MG63 (cell line): Measurements from ENCODE around the gene PCDHGB6. TPM values are rescaled to one million over a fixed set of nuclear protein-coding genes. Genes with fewer than 3 reads are reported as not detected.
A peak's percentile ranks its signal among the peaks of the same experiment; 100 is the strongest.
"Not testable (repeated sequence)": the region's sequence is repeated elsewhere in the genome, so short reads cannot be mapped to it uniquely, and the experiment has no call there.

Source experiments
- DNase-seq: peaks from one replicate; pipeline ENCODE4 v3.0.0-alpha.2; 2020
- H3K27me3 ChIP-seq: fragments of 250-450 bp; sonication (Bioruptor Pico); 2 replicates; pipeline ENCODE4 v1.5.1; 2020; ENCODE audit warnings: mild to moderate bottlenecking, moderate library complexity
- H3K36me3 ChIP-seq: fragments of 250-450 bp; sonication (Bioruptor Pico); 2 replicates; pipeline ENCODE4 v1.5.1; 2020; ENCODE audit warnings: mild to moderate bottlenecking, moderate library complexity
- H3K4me3 ChIP-seq: fragments of 250-450 bp; sonication (Bioruptor Pico); 2 replicates; pipeline ENCODE4 v1.5.1; 2020; ENCODE audit warnings: mild to moderate bottlenecking, moderate library complexity
- H3K9me3 ChIP-seq: fragments of 250-450 bp; sonication (Bioruptor Pico); 2 replicates; pipeline ENCODE4 v1.5.1; 2020; ENCODE audit warnings: mild to moderate bottlenecking, moderate library complexity
- total RNA-seq: library from RNA; depleted of rRNA; stranded (reverse); fragments of >200 nt; shearing (Covaris generic); gene quantifications from 2 replicates; pipeline ENCODE4 v1.2.3, GENCODE V29; 2014; ENCODE audit warnings: low replicate concordance

PCDHGB6 gene
- total RNA-seq, 1 experiment from 2014 or later: not detected

DNA sequence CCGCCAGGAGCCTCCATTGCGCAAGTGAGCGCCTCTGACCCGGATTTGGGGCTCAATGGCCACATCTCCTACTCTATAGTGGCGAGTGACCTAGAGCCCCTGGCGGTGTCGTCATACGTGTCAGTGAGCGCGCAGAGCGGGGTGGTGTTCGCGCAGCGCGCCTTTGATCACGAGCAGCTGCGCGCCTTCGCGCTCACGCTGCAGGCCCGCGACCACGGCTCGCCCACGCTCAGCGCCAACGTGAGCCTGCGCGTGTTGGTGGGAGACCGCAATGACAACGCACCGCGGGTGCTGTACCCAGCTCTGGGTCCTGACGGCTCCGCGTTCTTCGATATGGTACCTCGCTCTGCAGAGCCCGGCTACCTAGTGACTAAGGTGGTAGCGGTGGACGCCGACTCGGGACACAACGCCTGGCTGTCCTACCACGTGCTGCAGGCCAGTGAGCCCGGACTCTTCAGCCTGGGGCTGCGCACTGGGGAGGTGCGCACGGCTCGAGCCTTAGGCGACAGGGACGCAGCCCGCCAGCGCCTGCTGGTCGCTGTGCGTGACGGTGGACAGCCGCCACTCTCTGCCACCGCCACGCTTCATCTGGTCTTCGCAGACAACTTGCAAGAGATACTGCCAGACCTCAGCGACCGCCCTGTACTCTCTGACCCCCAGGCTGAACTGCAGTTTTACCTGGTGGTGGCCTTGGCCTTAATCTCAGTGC is 1.9 kb downstream of the PCDHGB6 start:
- DNase-seq: no peak
- Histone ChIP-seq H3K36me3 (no peaks in the 10 kb centered on the region), H3K4me3 (no peak overlapping the region), H3K27me3 (peaks cover 2% of the 10 kb centered on the region; the same call in 1 of the 2 replicates), H3K9me3 (no peaks in the 10 kb centered on the region; the same call in 1 of the 2 replicates)

DNA sequence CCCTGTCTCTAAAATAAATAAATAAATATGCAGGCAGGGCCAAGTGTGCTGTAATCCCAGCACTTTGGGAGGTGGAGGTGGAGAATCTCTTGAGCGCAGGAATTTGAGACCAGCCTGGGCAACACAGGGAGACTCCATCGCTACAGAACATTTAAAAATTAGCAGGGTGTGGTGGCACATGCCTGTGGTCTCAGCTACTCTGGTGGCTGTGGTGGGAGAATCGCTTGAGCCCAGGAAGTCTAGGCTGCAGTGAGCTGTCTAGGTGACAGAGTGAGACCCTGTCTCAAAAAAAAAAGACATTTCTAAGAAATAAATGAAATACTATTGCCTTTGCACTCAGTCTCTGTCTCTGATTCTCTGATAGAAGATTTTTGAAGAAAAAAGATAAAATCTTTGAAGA is 3.8 kb downstream of the PCDHGB6 start:
- H3K36me3 ChIP-seq: no peaks in the 10 kb centered on the region
- no peak for DNase-seq
- H3K27me3 ChIP-seq: peaks cover 2% of the 10 kb centered on the region; the same call in 1 of the 2 replicates
- peaks cover 3% of the 10 kb centered on the region; the same call in 1 of the 2 replicates for H3K9me3 ChIP-seq
- H3K4me3 ChIP-seq: no peak overlapping the region

DNA sequence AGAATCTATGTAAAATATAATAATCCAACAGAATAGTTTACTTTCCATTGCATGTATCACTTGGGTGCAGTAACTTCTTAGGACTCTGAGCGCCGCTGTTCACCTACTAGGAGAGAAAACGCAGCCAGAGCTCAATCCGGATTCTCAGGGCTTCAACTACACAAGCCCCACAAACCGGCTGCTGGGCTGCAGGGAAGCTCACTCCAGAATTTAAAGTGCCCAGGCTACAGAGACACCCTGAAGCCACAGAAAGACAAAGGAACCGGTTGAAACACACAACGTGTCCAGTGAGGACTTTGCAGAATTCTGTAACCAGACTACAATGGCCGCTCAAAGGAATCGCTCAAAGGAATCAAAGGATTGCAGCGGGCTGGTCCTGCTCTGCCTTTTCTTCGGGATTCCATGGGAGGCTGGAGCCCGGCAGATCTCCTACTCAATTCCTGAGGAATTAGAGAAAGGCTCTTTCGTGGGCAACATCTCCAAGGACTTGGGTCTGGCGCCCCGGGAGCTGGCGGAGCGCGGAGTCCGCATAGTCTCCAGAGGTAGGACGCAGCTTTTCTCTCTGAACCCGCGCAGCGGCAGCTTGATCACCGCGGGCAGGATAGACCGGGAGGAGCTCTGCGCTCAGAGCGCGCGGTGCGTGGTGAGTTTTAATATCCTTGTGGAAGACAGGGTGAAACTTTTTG is 5.2 kb downstream of the PCDHGB6 start, which contains the start of gene PCDHGA10:
Gene PCDHGA10, plus strand, starts transcription at position 134 of the 686 bp plus-strand sequence. Its CDS starts 189 bp downstream, at position 323.
- Histone ChIP-seq H3K36me3 (no peaks in the 10 kb centered on the region), H3K9me3 (peaks cover 3% of the 10 kb centered on the region; the same call in 1 of the 2 replicates), H3K4me3 (no peak within 1 kb of the TSS), H3K27me3 (no peaks in the 10 kb centered on the region)
- peak; percentile 32 for DNase-seq

DNA sequence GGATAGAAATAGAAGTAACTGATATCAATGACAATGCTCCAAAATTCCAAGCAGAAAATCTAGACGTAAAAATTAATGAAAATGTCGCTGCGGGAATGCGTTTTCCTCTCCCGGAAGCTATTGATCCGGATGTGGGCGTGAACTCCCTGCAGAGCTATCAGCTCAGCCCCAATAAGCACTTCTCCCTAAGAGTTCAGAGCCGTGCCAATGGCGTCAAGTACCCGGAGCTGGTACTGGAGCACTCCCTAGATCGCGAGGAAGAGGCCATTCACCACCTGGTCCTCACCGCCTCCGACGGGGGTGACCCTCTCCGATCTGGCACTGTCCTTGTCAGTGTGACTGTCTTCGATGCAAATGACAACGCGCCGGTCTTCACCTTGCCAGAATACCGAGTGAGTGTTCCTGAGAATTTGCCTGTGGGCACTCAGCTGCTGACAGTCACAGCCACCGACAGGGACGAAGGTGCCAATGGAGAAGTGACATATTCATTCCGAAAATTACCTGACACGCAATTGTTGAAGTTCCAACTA is 5.8 kb downstream of the PCDHGB6 start:
- Histone ChIP-seq H3K4me3 (no peak overlapping the region), H3K9me3 (peaks cover 6% of the 10 kb centered on the region; the same call in 1 of the 2 replicates), H3K36me3 (no peaks in the 10 kb centered on the region), H3K27me3 (no peaks in the 10 kb centered on the region)
- no peak for DNase-seq

DNA sequence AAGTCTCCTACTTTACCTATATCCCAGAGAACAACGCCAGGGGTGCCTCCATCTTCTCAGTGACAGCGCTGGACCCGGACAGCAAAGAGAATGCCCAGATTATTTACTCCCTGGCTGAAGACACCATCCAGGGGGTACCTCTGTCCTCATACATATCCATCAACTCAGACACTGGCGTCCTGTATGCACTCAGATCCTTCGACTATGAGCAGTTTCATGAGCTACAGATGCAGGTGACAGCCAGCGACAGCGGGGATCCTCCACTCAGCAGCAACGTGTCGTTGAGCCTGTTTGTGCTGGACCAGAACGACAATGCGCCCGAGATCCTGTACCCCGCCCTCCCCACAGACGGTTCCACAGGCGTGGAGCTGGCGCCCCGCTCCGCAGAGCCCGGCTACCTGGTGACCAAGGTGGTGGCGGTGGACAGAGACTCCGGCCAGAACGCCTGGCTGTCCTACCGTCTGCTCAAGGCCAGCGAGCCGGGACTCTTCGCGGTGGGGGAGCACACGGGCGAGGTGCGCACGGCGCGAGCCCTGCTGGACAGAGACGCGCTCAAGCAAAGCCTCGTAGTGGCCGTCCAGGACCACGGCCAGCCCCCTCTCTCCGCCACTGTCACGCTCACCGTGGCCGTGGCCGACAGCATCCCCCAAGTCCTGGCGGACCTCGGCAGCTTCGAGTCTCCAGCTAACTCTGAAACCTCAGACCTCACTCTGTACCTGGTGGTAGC is 6.9 kb downstream of the PCDHGB6 start:
- not testable (repeated sequence) for H3K4me3 ChIP-seq, DNase-seq, H3K36me3 ChIP-seq, H3K9me3 ChIP-seq, H3K27me3 ChIP-seq

DNA sequence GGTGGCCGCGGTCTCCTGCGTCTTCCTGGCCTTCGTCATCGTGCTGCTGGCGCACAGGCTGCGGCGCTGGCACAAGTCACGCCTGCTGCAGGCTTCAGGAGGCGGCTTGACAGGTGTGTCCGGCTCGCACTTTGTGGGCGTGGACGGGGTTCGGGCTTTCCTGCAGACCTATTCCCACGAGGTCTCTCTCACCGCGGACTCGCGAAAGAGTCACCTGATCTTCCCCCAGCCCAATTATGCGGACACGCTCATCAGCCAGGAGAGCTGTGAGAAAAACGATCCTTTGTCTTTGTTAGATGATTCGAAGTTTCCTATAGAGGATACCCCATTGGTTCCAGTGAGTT is 7.4 kb downstream of the PCDHGB6 start:
- H3K4me3 ChIP-seq, H3K36me3 ChIP-seq, H3K27me3 ChIP-seq, H3K9me3 ChIP-seq, DNase-seq: not testable (repeated sequence)

DNA sequence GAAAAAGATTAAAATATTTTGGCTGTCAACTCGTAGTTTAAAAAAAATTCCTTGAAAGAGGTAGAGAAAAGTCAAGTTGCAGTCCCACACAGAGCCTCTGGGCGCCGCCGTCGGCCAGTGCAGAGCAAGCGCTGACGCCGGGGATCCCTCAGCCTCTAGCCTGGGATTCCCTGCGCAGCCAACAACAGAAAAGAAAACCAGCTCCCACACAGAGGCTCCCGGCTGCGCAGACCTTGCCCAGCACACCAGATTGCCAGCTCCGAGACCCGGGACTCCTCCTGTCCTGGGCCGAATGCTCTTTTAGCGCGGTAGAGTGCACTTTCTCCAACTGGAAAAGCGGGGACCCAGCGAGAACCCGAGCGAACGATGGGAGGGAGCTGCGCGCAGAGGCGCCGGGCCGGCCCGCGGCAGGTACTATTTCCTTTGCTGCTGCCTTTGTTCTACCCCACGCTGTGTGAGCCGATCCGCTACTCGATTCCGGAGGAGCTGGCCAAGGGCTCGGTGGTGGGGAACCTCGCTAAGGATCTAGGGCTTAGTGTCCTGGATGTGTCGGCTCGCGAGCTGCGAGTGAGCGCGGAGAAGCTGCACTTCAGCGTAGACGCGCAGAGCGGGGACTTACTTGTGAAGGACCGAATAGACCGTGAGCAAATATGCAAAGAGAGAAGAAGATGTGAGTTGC is 9.8 kb downstream of the PCDHGB6 start, which contains the start of gene PCDHGB7:
Gene PCDHGB7, plus strand, starts transcription at position 184 of the 679 bp plus-strand sequence. Its CDS starts 183 bp downstream, at position 367.
- not testable (repeated sequence) for H3K36me3 ChIP-seq, H3K27me3 ChIP-seq, H3K4me3 ChIP-seq
- peaks cover 15% of the 10 kb centered on the region; the same call in 1 of the 2 replicates for H3K9me3 ChIP-seq
- peak; percentile 51 for DNase-seq

DNA sequence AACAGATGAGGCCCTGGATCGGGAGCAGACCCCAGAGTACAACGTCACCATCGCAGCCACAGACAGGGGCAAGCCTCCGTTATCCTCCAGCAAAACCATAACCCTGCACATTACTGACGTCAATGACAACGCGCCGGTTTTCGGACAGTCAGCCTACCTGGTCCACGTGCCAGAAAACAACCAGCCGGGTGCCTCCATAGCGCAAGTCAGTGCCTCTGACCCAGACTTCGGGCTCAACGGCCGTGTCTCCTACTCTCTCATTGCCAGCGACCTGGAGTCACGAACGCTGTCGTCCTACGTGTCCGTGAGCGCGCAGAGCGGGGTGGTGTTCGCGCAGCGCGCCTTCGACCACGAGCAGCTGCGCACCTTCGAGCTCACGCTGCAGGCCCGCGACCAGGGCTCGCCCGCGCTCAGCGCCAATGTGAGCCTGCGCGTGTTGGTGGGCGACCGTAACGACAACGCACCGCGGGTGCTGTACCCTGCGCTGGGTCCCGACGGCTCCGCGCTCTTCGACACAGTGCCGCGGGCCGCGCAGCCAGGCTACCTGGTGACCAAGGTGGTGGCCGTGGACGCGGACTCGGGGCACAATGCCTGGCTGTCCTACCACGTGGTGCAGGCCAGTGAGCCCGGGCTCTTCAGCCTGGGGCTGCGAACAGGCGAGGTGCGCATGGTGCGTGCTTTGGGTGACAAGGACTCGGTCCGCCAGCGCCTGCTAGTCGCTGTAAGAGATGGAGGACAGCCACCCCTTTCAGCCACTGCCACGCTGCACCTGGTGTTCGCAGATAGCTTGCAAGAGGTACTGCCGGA is 11.5 kb downstream of the PCDHGB6 start:
- no peaks in the 10 kb centered on the region for H3K36me3 ChIP-seq
- no peaks in the 10 kb centered on the region for H3K27me3 ChIP-seq
- no peak overlapping the region for H3K4me3 ChIP-seq
- no peak for DNase-seq
- H3K9me3 ChIP-seq: peaks cover 15% of the 10 kb centered on the region; the same call in 1 of the 2 replicates

DNA sequence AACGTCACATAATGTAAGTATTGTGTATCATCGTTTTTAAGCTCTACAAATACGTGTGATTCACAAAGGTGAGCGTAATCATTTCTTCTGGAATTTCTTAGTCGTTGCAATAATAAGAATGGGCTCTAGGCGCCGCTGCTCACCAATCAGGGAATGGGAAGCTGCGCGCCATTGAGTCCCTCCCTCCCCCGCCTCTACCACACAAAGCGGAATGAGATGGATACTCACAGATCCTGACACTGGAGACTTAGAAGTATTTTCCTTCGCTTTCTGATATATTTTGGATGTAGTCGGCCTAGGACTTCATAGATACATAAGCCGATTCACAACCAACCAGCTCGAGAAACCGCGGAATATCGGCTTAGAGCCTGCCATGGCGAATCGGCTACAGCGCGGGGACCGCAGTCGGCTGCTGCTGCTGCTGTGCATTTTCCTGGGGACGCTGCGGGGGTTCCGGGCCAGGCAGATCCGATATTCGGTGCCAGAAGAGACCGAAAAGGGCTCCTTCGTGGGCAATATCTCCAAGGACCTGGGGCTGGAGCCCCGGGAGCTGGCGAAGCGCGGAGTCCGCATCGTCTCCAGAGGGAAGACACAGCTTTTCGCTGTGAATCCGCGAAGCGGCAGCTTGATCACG is 13.2 kb downstream of the PCDHGB6 start, which contains the start of gene PCDHGA11:
Gene PCDHGA11, plus strand, starts transcription at position 197 of the 634 bp plus-strand sequence. Its CDS starts 177 bp downstream, at position 374.
- H3K27me3 ChIP-seq: no peaks in the 10 kb centered on the region
- no peak within 1 kb of the TSS for H3K4me3 ChIP-seq
- H3K36me3 ChIP-seq: no peaks in the 10 kb centered on the region
- DNase-seq: no peak
- H3K9me3 ChIP-seq: peaks cover 15% of the 10 kb centered on the region; the same call in 1 of the 2 replicates

DNA sequence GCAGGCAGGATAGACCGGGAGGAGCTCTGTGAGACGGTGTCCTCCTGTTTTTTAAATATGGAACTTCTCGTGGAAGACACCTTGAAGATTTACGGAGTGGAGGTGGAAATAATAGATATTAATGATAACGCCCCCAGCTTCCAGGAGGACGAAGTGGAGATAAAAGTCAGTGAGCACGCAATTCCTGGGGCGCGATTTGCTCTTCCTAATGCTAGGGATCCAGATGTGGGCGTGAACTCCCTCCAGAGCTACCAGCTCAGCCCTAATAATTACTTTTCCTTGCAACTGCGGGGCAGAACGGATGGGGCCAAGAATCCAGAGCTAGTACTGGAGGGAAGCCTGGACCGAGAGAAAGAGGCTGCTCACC is 13.7 kb downstream of the PCDHGB6 start:
- no peaks in the 10 kb centered on the region for H3K36me3 ChIP-seq
- H3K4me3 ChIP-seq: no peak overlapping the region
- peaks cover 12% of the 10 kb centered on the region; the same call in 1 of the 2 replicates for H3K9me3 ChIP-seq

DNA sequence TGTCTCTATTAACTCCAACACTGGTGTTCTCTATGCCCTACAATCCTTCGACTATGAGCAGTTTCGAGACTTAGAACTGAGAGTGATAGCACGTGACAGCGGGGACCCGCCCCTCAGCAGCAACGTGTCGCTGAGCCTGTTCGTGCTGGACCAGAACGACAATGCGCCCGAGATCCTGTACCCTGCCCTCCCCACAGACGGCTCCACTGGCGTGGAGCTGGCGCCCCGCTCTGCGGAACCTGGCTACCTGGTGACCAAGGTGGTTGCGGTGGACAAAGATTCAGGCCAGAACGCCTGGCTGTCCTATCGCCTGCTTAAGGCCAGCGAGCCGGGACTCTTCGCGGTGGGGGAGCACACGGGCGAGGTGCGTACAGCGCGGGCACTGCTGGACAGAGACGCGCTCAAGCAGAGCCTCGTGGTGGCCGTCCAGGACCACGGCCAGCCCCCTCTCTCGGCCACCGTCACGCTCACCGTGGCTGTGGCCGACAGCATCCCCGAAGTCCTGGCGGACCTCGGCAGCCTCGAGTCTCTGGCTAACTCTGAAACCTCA is 15.0 kb downstream of the PCDHGB6 start:
- no peaks in the 10 kb centered on the region for H3K36me3 ChIP-seq
- peaks cover 12% of the 10 kb centered on the region; the same call in 1 of the 2 replicates for H3K9me3 ChIP-seq

More for the DNA sequence above, 13.7 kb downstream of the PCDHGB6 start:
- no peaks in the 10 kb centered on the region for H3K27me3 ChIP-seq
- DNase-seq: no peak

DNA sequence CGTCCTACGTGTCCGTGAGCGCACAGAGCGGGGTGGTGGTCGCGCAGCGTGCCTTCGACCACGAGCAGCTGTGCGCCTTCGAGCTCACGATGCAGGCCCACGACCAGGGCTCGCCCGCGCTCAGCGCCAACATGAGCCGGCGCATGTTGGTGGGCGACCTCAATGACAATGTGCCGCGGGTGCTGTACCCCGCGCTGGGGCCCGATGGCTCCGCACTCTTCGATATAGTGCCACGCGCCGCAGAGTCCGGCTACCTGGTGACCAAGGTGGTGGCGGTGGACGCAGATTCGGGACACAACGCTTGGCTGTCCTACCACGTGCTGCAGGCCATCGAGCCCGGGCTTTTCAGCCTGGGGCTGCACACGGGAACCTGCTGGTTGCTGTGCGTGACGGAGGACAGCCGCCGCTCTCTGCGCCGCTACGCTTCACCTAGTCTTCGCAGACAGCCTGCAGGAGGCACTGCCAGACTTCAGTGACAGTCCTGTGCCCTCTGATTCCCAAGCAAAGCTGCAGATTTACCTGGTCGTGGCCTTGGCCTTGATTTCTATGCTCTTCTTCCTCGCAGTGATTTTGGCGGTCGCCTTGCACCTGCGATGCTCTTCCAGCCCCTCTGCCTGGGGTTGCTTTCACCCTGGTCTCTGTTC is 20.1 kb downstream of the PCDHGB6 start:
- H3K9me3 ChIP-seq: peaks cover 4% of the 10 kb centered on the region; the same call in 1 of the 2 replicates
- no peaks in the 10 kb centered on the region for H3K27me3 ChIP-seq
- no peak for DNase-seq
- no peaks in the 10 kb centered on the region for H3K36me3 ChIP-seq
- H3K4me3 ChIP-seq: no peak overlapping the region

More for the DNA sequence above, 15.0 kb downstream of the PCDHGB6 start:
- no peaks in the 10 kb centered on the region for H3K27me3 ChIP-seq
- H3K4me3 ChIP-seq: no peak overlapping the region
- no peak for DNase-seq

DNA sequence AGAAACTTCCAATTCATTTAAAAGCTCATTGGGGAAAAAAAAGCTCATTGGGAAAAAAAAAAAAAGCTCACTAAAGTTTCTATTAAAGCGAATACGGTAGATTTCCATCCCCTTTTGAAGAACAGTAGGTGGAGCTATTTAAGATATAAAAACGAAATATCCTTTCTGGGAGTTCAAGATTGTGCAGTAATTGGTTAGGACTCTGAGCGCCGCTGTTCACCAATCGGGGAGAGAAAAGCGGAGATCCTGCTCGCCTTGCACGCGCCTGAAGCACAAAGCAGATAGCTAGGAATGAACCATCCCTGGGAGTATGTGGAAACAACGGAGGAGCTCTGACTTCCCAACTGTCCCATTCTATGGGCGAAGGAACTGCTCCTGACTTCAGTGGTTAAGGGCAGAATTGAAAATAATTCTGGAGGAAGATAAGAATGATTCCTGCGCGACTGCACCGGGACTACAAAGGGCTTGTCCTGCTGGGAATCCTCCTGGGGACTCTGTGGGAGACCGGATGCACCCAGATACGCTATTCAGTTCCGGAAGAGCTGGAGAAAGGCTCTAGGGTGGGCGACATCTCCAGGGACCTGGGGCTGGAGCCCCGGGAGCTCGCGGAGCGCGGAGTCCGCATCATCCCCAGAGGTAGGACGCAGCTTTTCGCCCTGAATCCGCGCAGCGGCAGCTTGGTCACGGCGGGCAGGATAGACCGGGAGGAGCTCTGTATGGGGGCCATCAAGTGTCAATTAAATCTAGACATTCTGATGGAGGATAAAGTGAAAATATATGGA is 22.7 kb downstream of the PCDHGB6 start, which contains the start of gene PCDHGA12:
Gene PCDHGA12, plus strand, starts transcription at position 176 of the 782 bp plus-strand sequence. Its CDS starts 253 bp downstream, at position 429.
- H3K9me3 ChIP-seq: peaks cover 4% of the 10 kb centered on the region; the same call in 1 of the 2 replicates
- no peaks in the 10 kb centered on the region for H3K36me3 ChIP-seq
- no peaks in the 10 kb centered on the region for H3K27me3 ChIP-seq
- H3K4me3 ChIP-seq: no peak within 1 kb of the TSS
- no peak for DNase-seq
